ENCODE results near the gene LDLRAP1. TPM values are rescaled to one million over a fixed set of nuclear protein-coding genes. Genes with fewer than 3 reads are reported as not detected.
"Not testable (repeated sequence)": the region's sequence is repeated elsewhere in the genome, so short reads cannot be mapped to it uniquely, and the experiment has no call there.

LDLRAP1 gene
- total RNA-seq, 4 donors from 2014 or later = 28.0 to 50.5 (median 40.7) TPM

GRCh38 chr1:25502957-25503356 lies 40.4 kb upstream of the LDLRAP1 start:
- H3K4me1 ChIP-seq = peaks cover 4% of the 10 kb centered on the region
- TF ChIP-seq POLR2A (IDR thresholded peaks at IDR 0.05) = no peak
- no peak for TF ChIP-seq EP300 (IDR thresholded peaks at IDR 0.05)
- TF ChIP-seq CTCF (IDR thresholded peaks at IDR 0.05) = no peak
- no peak for TF ChIP-seq POLR2AphosphoS5 (IDR thresholded peaks at IDR 0.05)
- WGBS = 65% methylated on average over 4 of the region's 4 CpGs
- H3K27ac ChIP-seq = no peak overlapping the region
- DNase-seq (ENCODE audit: low spot score in 2 of 2) = no peak
- no peak overlapping the region for H3K4me3 ChIP-seq
- H3K36me3 ChIP-seq = peaks cover 13% of the 10 kb centered on the region
- H3K27me3 ChIP-seq = no peaks in the 10 kb centered on the region
- no peaks in the 10 kb centered on the region for H3K9me3 ChIP-seq

GRCh38 chr1:25503551-25504426 lies 39.6 kb upstream of the LDLRAP1 start:
- peaks cover 4% of the 10 kb centered on the region for H3K4me1 ChIP-seq
- H3K36me3 ChIP-seq = peaks cover 5% of the 10 kb centered on the region
- H3K4me3 ChIP-seq = no peak overlapping the region
- no peaks in the 10 kb centered on the region for H3K9me3 ChIP-seq
- no peak overlapping the region for H3K27ac ChIP-seq
- TF ChIP-seq EP300 (IDR thresholded peaks at IDR 0.05) (no peak), POLR2AphosphoS5 (IDR thresholded peaks at IDR 0.05) (no peak), CTCF (IDR thresholded peaks at IDR 0.05) (peak in 1 of 2 donors; percentile 38)
- DNase-seq (ENCODE audit: low spot score in 2 of 2) = no peak
- no peaks in the 10 kb centered on the region for H3K27me3 ChIP-seq
- WGBS = 58% methylated on average over 7 of the region's 12 CpGs

- WGBS = 69% methylated on average over 9 of the region's 9 CpGs
- Histone ChIP-seq H3K27me3 (no peaks in the 10 kb centered on the region), H3K4me1 (peaks cover 4% of the 10 kb centered on the region), H3K9me3 (no peaks in the 10 kb centered on the region), H3K36me3 (no peaks in the 10 kb centered on the region), H3K27ac (no peak overlapping the region), H3K4me3 (no peak overlapping the region)
- DNase-seq (ENCODE audit: low spot score in 2 of 2) = no peak
- TF ChIP-seq EP300 (IDR thresholded peaks at IDR 0.05) = no peak
- no peak for TF ChIP-seq POLR2AphosphoS5 (IDR thresholded peaks at IDR 0.05)
Measured at GRCh38 chr1:25504706-25505595, 38.5 kb upstream of the LDLRAP1 start.

- H3K4me1 ChIP-seq = peaks cover 2% of the 10 kb centered on the region
- DNase-seq (ENCODE audit: low spot score in 2 of 2) = no peak
- TF ChIP-seq POLR2AphosphoS5 (IDR thresholded peaks at IDR 0.05) = no peak
- TF ChIP-seq EP300 (IDR thresholded peaks at IDR 0.05) = no peak
- no peak for TF ChIP-seq CTCF (IDR thresholded peaks at IDR 0.05)
- TF ChIP-seq POLR2A (IDR thresholded peaks at IDR 0.05) = no peak
- no peaks in the 10 kb centered on the region for H3K27me3 ChIP-seq
- 88% methylated on average over 10 of the region's 14 CpGs for WGBS
- H3K4me3 ChIP-seq = no peak overlapping the region
- no peaks in the 10 kb centered on the region for H3K9me3 ChIP-seq
- H3K27ac ChIP-seq = no peak overlapping the region
- H3K36me3 ChIP-seq = no peaks in the 10 kb centered on the region
Measured at GRCh38 chr1:25505656-25506385, 37.6 kb upstream of the LDLRAP1 start.

- not testable (repeated sequence) for DNase-seq (ENCODE audit: low spot score in 2 of 2); H3K36me3 ChIP-seq; H3K4me3 ChIP-seq; H3K4me1 ChIP-seq; H3K9me3 ChIP-seq; H3K27ac ChIP-seq; H3K27me3 ChIP-seq
- WGBS = 51% methylated on average over 28 of the region's 37 CpGs
Measured at GRCh38 chr1:25506566-25507463, 36.6 kb upstream of the LDLRAP1 start.

All from suprapubic skin (tissue), 4 donors.